Measurements from ENCODE around the gene NMS. TPM values are rescaled to one million over a fixed set of nuclear protein-coding genes. Genes with fewer than 3 reads are reported as not detected.

Gene NMS
- total and polyA plus RNA-seq, 2 of the 8 experiments (the other 6 are each of a cell fraction or from before 2014, with no cell fraction given): not detected

GRCh38 chr2:100517556-100517955 lies 47.3 kb downstream of the NMS start:
- H3K4me3 ChIP-seq (ENCODE audit: extremely low read depth in 1 of 4, insufficient read depth in 2 of 4, low read depth in 3 of 4, low read length in 4 of 4): no peak overlapping the region
- H2BK15ac ChIP-seq (ENCODE audit: low read length): no peak overlapping the region
- no peak overlapping the region for H2BK120ac ChIP-seq (replicated peaks; ENCODE audit: low read depth, low read length)
- TF ChIP-seq CEBPB (IDR thresholded peaks at IDR 0.05; ENCODE audit: low read depth, low read length) (no peak), RFX5 (IDR thresholded peaks at IDR 0.05; ENCODE audit: borderline replicate concordance, low read depth, low read length) (no peak), CBX8 (IDR thresholded peaks at IDR 0.05; ENCODE audit: borderline replicate concordance, low read depth, low read length) (no peak), SIX5 (IDR thresholded peaks at IDR 0.05; ENCODE audit: low read depth, low read length) (no peak), KDM4A (IDR thresholded peaks at IDR 0.05; ENCODE audit: low read depth, low read length, severe bottlenecking) (no peak), NRF1 (IDR thresholded peaks at IDR 0.05; ENCODE audit: low read depth, low read length) (no peak), KDM1A (IDR thresholded peaks at IDR 0.05; ENCODE audit: borderline replicate concordance, low read length) (no peak), KDM5A (IDR thresholded peaks at IDR 0.05; ENCODE audit: low read length) (no peak), YY1 (IDR thresholded peaks at IDR 0.05; ENCODE audit: low read depth, low read length) (no peak), MAX (IDR thresholded peaks at IDR 0.05) (no peak), SP2 (IDR thresholded peaks at IDR 0.05; ENCODE audit: low read length) (no peak), RXRA (IDR thresholded peaks at IDR 0.05; ENCODE audit: insufficient read depth, low read depth, low read length) (no peak), NANOG (IDR thresholded peaks at IDR 0.05; ENCODE audit: insufficient read depth, low read depth, low read length, poor library complexity, severe bottlenecking) (no peak), SAP30 (IDR thresholded peaks at IDR 0.05; ENCODE audit: insufficient read depth, insufficient replicate concordance, low read length) (no peak)
- H3K9me3 ChIP-seq (ENCODE audit: insufficient read depth in 2 of 2, low read depth in 1 of 2, low read length in 1 of 2): no peaks in the 10 kb centered on the region
- no peak overlapping the region for H3K9ac ChIP-seq (replicated peaks in 1 of 4; ENCODE audit: extremely low read depth in 1 of 4, low read depth in 3 of 4, low read length in 3 of 4)
- 89% methylated on average over 1 of the region's 1 CpG; no CpG with 5 or more reads in 1 of the 2 experiments for WGBS, 2 experiments (ENCODE audit: extremely low coverage in 1 of 2, insufficient coverage in 1 of 2, insufficient read length in 1 of 2, insufficient replicate concordance in 2 of 2, low coverage in 1 of 2, low lambda C conversion rate in 2 of 2, missing lambda C conversion rate in 1 of 2)
- POLR2A ChIA-PET (ENCODE audit: partially characterized antibody): no interaction called here
- no peaks in the 10 kb centered on the region for H3K79me1 ChIP-seq (ENCODE audit: low read depth, low read length)
- H4K91ac ChIP-seq (replicated peaks; ENCODE audit: insufficient read length, low read length): no peak overlapping the region
- H3K4me2 ChIP-seq (ENCODE audit: insufficient read depth in 1 of 2, low read depth in 2 of 2, low read length in 2 of 2): no peak overlapping the region
- H4K8ac ChIP-seq (ENCODE audit: extremely low read depth, insufficient read depth, low read length): no peak overlapping the region
- no peaks in the 10 kb centered on the region for H3K36me3 ChIP-seq (ENCODE audit: control insufficient read depth in 2 of 4, insufficient read depth in 4 of 4, low read length in 3 of 4)
- H3K27ac ChIP-seq (ENCODE audit: low read depth, low read length): no peak overlapping the region
- no peaks in the 10 kb centered on the region for H3K27me3 ChIP-seq (replicated peaks in 1 of 4; ENCODE audit: control insufficient read depth in 3 of 4, extremely low read depth in 1 of 4, insufficient read depth in 3 of 4, low read length in 3 of 4)
- DNase-seq (ENCODE audit: low read depth in 1 of 2, low spot score in 2 of 2) (no peak), FAIRE-seq (no peak)
- H2BK20ac ChIP-seq (ENCODE audit: low read length): no peak overlapping the region
- no peak overlapping the region for H3K23ac ChIP-seq (ENCODE audit: insufficient read length)
- H3K56ac ChIP-seq (replicated peaks; ENCODE audit: insufficient read length, low read depth, low read length): no peak overlapping the region
- no peak overlapping the region for H2AFZ ChIP-seq (ENCODE audit: low read length)
- no peak overlapping the region for H3K14ac ChIP-seq (ENCODE audit: insufficient read length)
- no peak overlapping the region for H2BK5ac ChIP-seq (ENCODE audit: low read depth, low read length)
- no peak overlapping the region for H4K5ac ChIP-seq (ENCODE audit: insufficient read length, low read depth, low read length)
- H2BK12ac ChIP-seq (ENCODE audit: low read depth, low read length): no peak overlapping the region
- no peaks in the 10 kb centered on the region for H3K4me1 ChIP-seq (replicated peaks in 1 of 4; ENCODE audit: control insufficient read depth in 3 of 4, insufficient read depth in 4 of 4, low read length in 3 of 4)
- no peaks in the 10 kb centered on the region for H4K20me1 ChIP-seq (replicated peaks in 1 of 2; ENCODE audit: control insufficient read depth in 1 of 2, insufficient read depth in 2 of 2, low read length in 2 of 2)
- H3K23me2 ChIP-seq (ENCODE audit: low read depth, low read length): no peaks in the 10 kb centered on the region; the same call in 1 of the 2 replicates
- CTCF ChIA-PET (ENCODE audit: partially characterized antibody): interaction anchor here (1.1 kb wide), 1 partner anchor 9 kb away, joined by 4 read pairs; no protein-coding TSS in a partner anchor
- H2AK5ac ChIP-seq (ENCODE audit: low read depth, low read length): no peak overlapping the region
- H3K18ac ChIP-seq (ENCODE audit: extremely low read depth, low read length): no peak overlapping the region
- H3K79me2 ChIP-seq (ENCODE audit: control insufficient read depth in 1 of 2, insufficient read depth in 2 of 2, low read length in 2 of 2): no peaks in the 10 kb centered on the region
- no peak overlapping the region for H3K4ac ChIP-seq (replicated peaks; ENCODE audit: insufficient read length, low read depth, low read length)

Measured in H1 (cell line).